HepG2 (cell line): Measurements from ENCODE around the gene NDUFS6. TPM values are rescaled to one million over a fixed set of nuclear protein-coding genes. Genes with fewer than 3 reads are reported as not detected.
A peak's percentile ranks its signal among the peaks of the same experiment; 100 is the strongest.

Experiments
- AGO2 ChIP-seq: fragments of 200-400 bp; formaldehyde crosslinking; optimal IDR thresholded peaks from 2 replicates; pipeline ENCODE3; 2017; ENCODE audit warnings: mild to moderate bottlenecking, low read depth, low read length, moderate library complexity
- ATF7-NPFF ChIP-seq: sonication (generic); formaldehyde crosslinking; IDR thresholded peaks from 2 replicates; pipeline ENCODE4 v1.8.1; 2023; ENCODE audit warnings: mild to moderate bottlenecking, low read depth, missing genetic modification reagents, moderate library complexity
- CHD2 ChIP-seq: IDR thresholded peaks from 2 replicates; pipeline ENCODE4 v1.6.1; 2011; ENCODE audit warnings: low read depth, low read length, improper control_type of control experiment
- ELF4 ChIP-seq: sonication (generic); formaldehyde crosslinking; IDR thresholded peaks from 2 replicates; pipeline ENCODE4 v1.5.0; 2020; ENCODE audit warnings: missing genetic modification reagents, mild to moderate bottlenecking, moderate library complexity, borderline replicate concordance
- GLMP ChIP-seq: sonication (generic); formaldehyde crosslinking; IDR thresholded peaks from 2 replicates; pipeline ENCODE4 v1.9.0; 2021; ENCODE audit warnings: missing genetic modification reagents, mild to moderate bottlenecking, borderline replicate concordance
- HNF1B ChIP-seq: sonication (generic); formaldehyde crosslinking; IDR thresholded peaks from 2 replicates; pipeline ENCODE4 v1.5.1; 2020; ENCODE audit warnings: mild to moderate bottlenecking, moderate library complexity, missing genetic modification reagents
- HNRNPK ChIP-seq: fragments of 200-400 bp; formaldehyde crosslinking; IDR thresholded peaks from 2 replicates; pipeline ENCODE4 v1.6.1; 2018; ENCODE audit warnings: low read length, low read depth, moderate library complexity, mild to moderate bottlenecking; ENCODE audit not compliant: poor library complexity, severe bottlenecking
- KAT8 ChIP-seq: IDR thresholded peaks from 2 replicates; pipeline ENCODE4 v1.6.1; 2016; ENCODE audit warnings: missing genetic modification reagents, missing compliant biosample characterization
- KLF6 ChIP-seq: IDR thresholded peaks from 2 replicates; pipeline ENCODE4 v1.8.0; 2016; ENCODE audit warnings: missing biosample characterization, missing genetic modification reagents
- MED1 ChIP-seq: sonication (generic); formaldehyde crosslinking; IDR thresholded peaks from 2 replicates; pipeline ENCODE4 v1.4.0; 2020; ENCODE audit warnings: missing genetic modification reagents
- MED13 ChIP-seq: sonication (generic); formaldehyde crosslinking; IDR thresholded peaks from 2 replicates; pipeline ENCODE4 v1.5.0; 2020; ENCODE audit warnings: missing genetic modification reagents
- MIXL1 ChIP-seq: IDR thresholded peaks from 2 replicates; pipeline ENCODE4 v1.6.1; 2016
- NFATC3 ChIP-seq: sonication (generic); formaldehyde crosslinking; IDR thresholded peaks from 2 replicates; pipeline ENCODE4 v1.5.1; 2020; ENCODE audit warnings: mild to moderate bottlenecking, missing genetic modification reagents
- POLR2G ChIP-seq: fragments of 200-400 bp; formaldehyde crosslinking; IDR thresholded peaks from 2 replicates; pipeline ENCODE4 v1.6.1; 2018; ENCODE audit warnings: mild to moderate bottlenecking, low read depth, low read length, moderate library complexity
- RARA ChIP-seq: IDR thresholded peaks from 2 replicates; pipeline ENCODE4 v1.6.1; 2016; ENCODE audit warnings: missing genetic modification reagents, missing compliant biosample characterization
- RBFOX2 ChIP-seq: fragments of 200-400 bp; formaldehyde crosslinking; IDR thresholded peaks from 2 replicates; pipeline ENCODE4 v1.6.1; 2017; ENCODE audit warnings: low read depth, mild to moderate bottlenecking, low read length
- REST ChIP-seq, 2 experiments: IDR thresholded peaks; 2 replicates each; pipeline ENCODE4 v1.6.1; 2011 to 2012; ENCODE audit warnings: low read length in 2 of 2, borderline replicate concordance in 1 of 2, low read depth in 1 of 2, mild to moderate bottlenecking in 1 of 2, moderate library complexity in 1 of 2
- SALL1 ChIP-seq: sonication (generic); formaldehyde crosslinking; IDR thresholded peaks from 2 replicates; pipeline ENCODE4 v1.8.0; 2022; ENCODE audit warnings: mild to moderate bottlenecking, missing genetic modification reagents
- ZBTB1 ChIP-seq: sonication (generic); formaldehyde crosslinking; IDR thresholded peaks from 2 replicates; pipeline ENCODE4 v1.4.0; 2020; ENCODE audit warnings: missing genetic modification reagents, borderline replicate concordance
- ZFP90 ChIP-seq: sonication (generic); formaldehyde crosslinking; IDR thresholded peaks from 2 replicates; pipeline ENCODE4 v1.8.0; 2022; ENCODE audit warnings: missing genetic modification reagents, mild to moderate bottlenecking, inconsistent platforms, borderline replicate concordance
- ZNF232 ChIP-seq: sonication (generic); formaldehyde crosslinking; IDR thresholded peaks from 2 replicates; pipeline ENCODE4 v1.4.0; 2020; ENCODE audit warnings: missing genetic modification reagents, borderline replicate concordance
- ZNF468 ChIP-seq: sonication (generic); formaldehyde crosslinking; IDR thresholded peaks from 2 replicates; pipeline ENCODE4 v1.8.0; 2022; ENCODE audit warnings: mild to moderate bottlenecking, moderate library complexity, missing genetic modification reagents
- ZNF709 ChIP-seq: sonication (generic); formaldehyde crosslinking; IDR thresholded peaks from 2 replicates; pipeline ENCODE4 v1.5.0; 2020; ENCODE audit warnings: mild to moderate bottlenecking, missing genetic modification reagents
- polyA plus RNA-seq, 8 experiments: library from polyadenylated mRNA; depleted of rRNA in 3 of 8; stranded (reverse) in 7 of 8; unstranded in 1 of 8; fragments of >200 nt; fragmentation: Illumina TruSeq in 4 of 8; extraction: Trizol in 4 of 8; gene quantifications; 2 replicates each; pipeline versions ENCODE4 v1.2.1 to v1.2.3, GENCODE V29; 2011 to 2016; ENCODE audit warnings: low read depth in 4 of 8, missing spikeins in 1 of 8, mixed read lengths in 1 of 8; ENCODE audit not compliant: insufficient read depth in 1 of 8
- total RNA-seq, 5 experiments: library from RNA; depleted of rRNA; stranded (reverse); fragments of >200 nt; fragmentation: Illumina TruSeq; extraction: Trizol; gene quantifications; 2 replicates each; pipeline ENCODE4 v1.2.3, GENCODE V29; 2016; ENCODE audit warnings: low read depth in 1 of 5

Gene NDUFS6
- total and polyA plus RNA-seq, 2 of the 13 experiments (the other 11 are each of a cell fraction or from before 2014, with no cell fraction given) = 23.7 to 50.4 TPM

GRCh38 chr5:1799602-1800471 is 1.4 kb upstream of the NDUFS6 start, which contains the start of gene MRPL36 (continued):
- TF ChIP-seq HNF1B (CRISPR knock-in tag) (peak; percentile 68; the same call in 1 of the 2 replicates), ZBTB1 (CRISPR knock-in tag) (no peak), ZNF709 (peak; percentile 51), ZFP90 (CRISPR knock-in tag) (no peak), ATF7-NPFF (CRISPR knock-in tag) (peak; percentile 80), ZNF232 (CRISPR knock-in tag) (peak; percentile 41; the same call in 1 of the 2 replicates), NFATC3 (0 out of 2 replicates have a peak, but pooled peaks have one; percentile 61), KLF6 (CRISPR knock-in tag) (peak; percentile 76; the same call in 1 of the 2 replicates), ELF4 (0 out of 2 replicates have a peak, but pooled peaks have one; percentile 31), RARA (CRISPR knock-in tag) (peak; percentile 56), POLR2G (peak; percentile 88), MED1 (CRISPR knock-in tag) (peak; percentile 44), HNRNPK (peak; percentile 71), SALL1 (CRISPR knock-in tag) (peak; percentile 56), GLMP (no peak), ZNF468 (no peak), MED13 (CRISPR knock-in tag) (0 out of 2 replicates have a peak, but pooled peaks have one; percentile 40), REST (IDR thresholded peaks at IDR 0.05; ENCODE audit: borderline replicate concordance in 1 of 2, low read depth in 1 of 2, low read length in 2 of 2) (peak in 1 of 2 experiments; percentile 5; a peak in 1 of 4 replicates), AGO2 (peak; percentile 88), RBFOX2 (peak; percentile 94), CHD2 (no peak), KAT8 (CRISPR knock-in tag) (peak; percentile 83), MIXL1 (0 out of 2 replicates have a peak, but pooled peaks have one; percentile 35)
